Measurements from ENCODE around the gene NPM1.

NPM1 gene

DNA sequence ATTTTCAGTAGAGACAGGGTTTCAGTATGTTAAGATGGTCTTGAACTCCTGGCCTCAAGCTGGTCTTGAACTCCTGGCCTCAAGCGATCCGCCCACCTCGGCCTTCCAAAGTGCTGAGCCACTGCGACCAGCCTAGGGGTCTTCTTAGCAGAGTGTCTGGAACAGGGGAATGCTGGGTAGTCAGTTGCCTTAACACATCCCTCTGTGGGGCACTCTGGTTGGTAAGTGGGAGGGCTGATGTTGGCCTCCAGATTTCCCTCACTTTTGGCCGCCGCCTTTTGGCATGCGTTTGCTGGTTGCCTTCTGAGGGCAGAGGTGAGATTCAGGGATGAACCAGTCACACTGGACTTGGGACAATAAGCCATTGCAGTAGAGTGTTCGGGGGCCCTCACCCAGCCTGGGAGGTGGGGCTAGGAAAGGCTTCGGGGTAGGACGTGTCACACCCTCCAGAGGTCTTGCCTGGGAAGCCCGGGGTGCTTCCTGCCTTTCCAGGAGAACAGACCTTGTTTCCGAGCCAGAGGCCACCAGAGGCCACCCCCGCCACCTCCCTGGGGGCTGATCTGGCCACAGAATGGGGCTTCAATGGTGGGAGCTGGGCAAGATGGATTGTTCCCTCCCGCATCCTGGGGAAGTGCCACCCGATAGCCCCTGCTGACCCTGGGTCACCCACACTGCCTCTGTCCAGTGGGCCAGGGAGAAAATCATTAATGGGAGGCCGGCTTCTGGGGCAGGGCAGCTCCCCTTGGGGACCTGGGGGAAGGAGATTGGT is 45.1 kb downstream of the NPM1 start:
- DNase-seq (ENCODE audit: extremely low read depth, low read depth): no peak
- TF ChIP-seq, protein P1, sequence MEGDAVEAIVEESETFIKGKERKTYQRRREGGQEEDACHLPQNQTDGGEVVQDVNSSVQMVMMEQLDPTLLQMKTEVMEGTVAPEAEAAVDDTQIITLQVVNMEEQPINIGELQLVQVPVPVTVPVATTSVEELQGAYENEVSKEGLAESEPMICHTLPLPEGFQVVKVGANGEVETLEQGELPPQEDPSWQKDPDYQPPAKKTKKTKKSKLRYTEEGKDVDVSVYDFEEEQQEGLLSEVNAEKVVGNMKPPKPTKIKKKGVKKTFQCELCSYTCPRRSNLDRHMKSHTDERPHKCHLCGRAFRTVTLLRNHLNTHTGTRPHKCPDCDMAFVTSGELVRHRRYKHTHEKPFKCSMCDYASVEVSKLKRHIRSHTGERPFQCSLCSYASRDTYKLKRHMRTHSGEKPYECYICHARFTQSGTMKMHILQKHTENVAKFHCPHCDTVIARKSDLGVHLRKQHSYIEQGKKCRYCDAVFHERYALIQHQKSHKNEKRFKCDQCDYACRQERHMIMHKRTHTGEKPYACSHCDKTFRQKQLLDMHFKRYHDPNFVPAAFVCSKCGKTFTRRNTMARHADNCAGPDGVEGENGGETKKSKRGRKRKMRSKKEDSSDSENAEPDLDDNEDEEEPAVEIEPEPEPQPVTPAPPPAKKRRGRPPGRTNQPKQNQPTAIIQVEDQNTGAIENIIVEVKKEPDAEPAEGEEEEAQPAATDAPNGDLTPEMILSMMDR (IDR thresholded peaks at IDR 0.05; ENCODE audit: low read depth, low read length): no peak

DNA sequence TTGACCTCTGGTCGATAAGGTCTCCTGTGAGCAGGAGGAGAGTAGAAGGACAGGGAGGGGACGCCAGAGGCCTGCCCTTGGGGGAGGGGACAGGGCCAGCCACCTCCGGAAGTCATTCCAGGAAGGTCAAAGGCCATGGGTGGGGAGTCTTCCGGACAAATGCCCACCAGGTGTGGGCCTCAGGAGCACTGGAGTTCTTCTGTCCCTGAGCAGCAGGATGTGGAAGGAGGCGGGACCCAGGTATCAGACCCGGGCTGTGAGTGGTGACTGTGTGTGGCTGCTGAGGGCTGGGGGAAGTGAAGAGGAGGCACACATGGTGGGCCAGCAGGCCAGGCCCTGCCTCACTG is 45.7 kb downstream of the NPM1 start:
- TF ChIP-seq, protein P1 (IDR thresholded peaks at IDR 0.05; ENCODE audit: low read depth, low read length): no peak
- no peak for DNase-seq (ENCODE audit: extremely low read depth, low read depth)

DNA sequence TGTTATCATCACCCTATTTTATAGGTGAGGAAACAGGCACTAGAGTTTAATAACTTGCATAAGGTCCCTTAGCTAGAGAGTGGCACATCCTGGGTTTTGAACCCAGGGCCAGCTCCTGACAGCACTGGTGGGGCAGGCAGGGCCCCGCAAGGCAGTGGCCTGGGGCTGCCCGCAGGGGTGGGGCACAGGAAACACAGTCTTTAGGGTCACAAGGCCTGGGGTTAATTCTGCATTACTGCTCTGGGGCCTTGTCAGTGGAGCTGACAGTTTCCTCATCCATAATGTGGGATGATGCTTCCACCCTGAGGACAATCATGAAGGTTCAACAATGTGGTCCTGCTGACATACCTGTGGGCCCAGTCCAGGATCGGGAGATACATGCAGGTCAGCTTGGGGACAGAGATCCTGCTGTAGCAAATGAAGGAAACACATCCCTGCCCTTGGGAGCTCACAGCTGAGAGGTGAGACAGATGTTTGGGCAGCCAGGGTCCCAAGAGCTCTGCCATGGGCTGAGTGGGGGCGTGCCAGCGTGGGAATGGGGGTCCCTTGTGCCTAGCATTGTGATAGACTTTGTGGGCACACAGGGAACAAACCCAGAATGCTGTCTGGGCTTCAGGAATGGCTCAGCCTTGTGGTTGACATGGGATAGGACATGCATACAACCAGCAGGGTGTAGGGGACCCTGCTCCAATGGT is 46.5 kb downstream of the NPM1 start:
- DNase-seq (ENCODE audit: extremely low read depth, low read depth): no peak

DNA sequence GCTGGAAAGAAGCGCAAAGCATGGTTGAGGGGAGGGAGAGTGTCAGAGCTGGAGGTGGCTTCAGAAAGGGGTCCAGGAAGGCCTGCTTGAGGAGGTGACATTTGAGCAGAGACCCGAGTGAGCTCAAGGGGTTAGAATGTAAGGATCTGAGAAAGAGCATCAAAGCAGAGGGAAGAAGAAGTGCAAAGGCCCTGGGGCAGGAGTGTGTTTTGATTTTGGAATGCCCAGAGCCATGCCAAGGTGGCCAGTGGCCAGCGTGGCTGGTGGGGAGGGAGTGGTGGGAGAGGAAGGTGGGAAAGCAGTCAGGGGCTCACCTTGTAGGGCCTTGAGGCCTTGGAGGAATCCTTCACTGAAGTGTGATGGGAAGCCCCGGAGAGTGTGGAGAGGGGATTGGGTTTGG is 47.2 kb downstream of the NPM1 start:
- DNase-seq (ENCODE audit: extremely low read depth, low read depth): no peak
- TF ChIP-seq, protein P1 (IDR thresholded peaks at IDR 0.05; ENCODE audit: low read depth, low read length): no peak

More for the DNA sequence above, 46.5 kb downstream of the NPM1 start:
- TF ChIP-seq, protein P1 (IDR thresholded peaks at IDR 0.05; ENCODE audit: low read depth, low read length): no peak

DNA sequence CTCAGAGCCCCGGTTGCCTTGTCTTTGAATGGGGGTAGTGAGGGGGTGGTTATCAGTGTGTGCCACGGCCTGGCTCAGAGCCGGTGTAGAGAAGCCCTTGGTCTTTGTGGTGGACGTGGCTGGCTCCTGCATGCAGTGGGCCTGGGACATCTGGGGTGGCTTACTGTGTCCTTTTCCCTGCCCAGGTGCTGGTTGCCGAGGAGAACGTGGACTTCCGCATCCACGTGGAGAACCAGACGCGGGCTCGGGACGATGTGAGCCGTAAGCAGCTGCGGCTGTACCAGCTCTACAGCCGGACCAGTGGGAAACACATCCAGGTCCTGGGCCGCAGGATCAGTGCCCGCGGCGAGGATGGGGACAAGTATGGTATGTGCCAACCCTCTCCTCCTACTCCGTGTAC is 48.3 kb downstream of the NPM1 start:
- DNase-seq (ENCODE audit: extremely low read depth, low read depth): no peak
- TF ChIP-seq, protein P1 (IDR thresholded peaks at IDR 0.05; ENCODE audit: low read depth, low read length): no peak

DNA sequence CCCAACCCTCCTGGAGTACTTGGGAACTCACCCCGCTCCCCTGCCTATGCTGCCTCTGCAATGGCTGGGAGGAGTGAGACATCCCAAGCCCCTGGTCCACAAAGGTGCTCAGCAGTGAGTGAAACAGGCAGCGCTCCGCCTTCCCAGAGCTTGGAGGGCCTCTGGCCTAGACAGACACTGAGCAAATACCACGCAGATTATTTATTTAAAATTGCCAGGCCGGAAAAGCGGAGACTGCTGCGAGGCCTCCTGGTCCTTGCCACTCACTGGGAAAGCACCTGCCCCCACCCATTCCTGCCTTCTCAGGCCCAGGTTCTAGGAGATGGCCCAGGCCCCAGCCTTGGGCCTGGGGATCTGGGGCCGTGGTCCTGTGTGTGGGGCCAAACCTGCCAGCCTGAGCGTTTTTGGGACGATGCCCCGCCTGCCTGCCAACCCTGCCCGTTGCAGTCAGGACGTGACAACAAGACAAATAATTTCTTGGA is 49.2 kb downstream of the NPM1 start:
- no peak for DNase-seq (ENCODE audit: extremely low read depth, low read depth)
- TF ChIP-seq, protein P1 (IDR thresholded peaks at IDR 0.05; ENCODE audit: low read depth, low read length): no peak

DNA sequence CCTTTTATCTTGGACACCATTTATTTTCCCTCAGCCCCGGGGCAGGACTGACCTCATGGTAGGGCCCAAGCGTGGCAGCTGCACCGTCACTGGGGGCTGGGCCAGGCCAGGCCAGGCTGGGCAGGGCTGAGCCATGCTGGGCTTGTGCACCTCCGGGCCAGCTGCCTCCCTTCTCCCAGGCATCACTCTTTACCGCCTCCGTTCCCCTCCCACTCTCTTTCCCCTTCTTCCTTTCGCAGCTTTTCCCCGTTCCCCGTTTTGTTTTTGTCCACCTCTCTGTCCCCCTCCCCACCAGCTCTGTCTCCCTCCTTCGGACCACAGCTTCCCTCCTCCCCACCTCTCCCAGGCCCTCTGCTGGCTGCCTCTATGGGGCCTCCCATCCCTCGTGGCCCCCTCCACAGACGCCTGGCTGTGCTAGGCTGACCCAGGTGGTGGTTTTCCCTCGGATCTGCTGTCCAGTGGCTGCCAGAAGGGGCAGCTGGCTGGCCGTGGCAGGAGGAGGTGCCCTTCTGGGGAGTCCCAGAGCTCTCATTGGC is 49.7 kb downstream of the NPM1 start:
- TF ChIP-seq, protein P1 (IDR thresholded peaks at IDR 0.05; ENCODE audit: low read depth, low read length): no peak
- DNase-seq (ENCODE audit: extremely low read depth, low read depth): no peak

Measured in AG09319 (cell line).